MCF 10A (cell line): ENCODE data around the gene FBXO47. TPM values are rescaled to one million over a fixed set of nuclear protein-coding genes. Genes with fewer than 3 reads are reported as not detected.

ENCODE experiments used
- BruUV-seq: library from RNA; stranded (reverse); fragments of 400-500 nt; replicated peaks from 2 replicates; lab custom pipeline; 2021; lab: Mats Ljungman, UMichigan
- CTCF ChIA-PET: fragments of 300-600 bp; sonication (Branson Sonifier 250); formaldehyde crosslinking; extraction: SDS; loops from one replicate; lab custom pipeline; 2021; ENCODE audit warnings: antibody characterized with exemption, inconsistent platforms; lab: Yijun Ruan, JAX
- POLR2A ChIA-PET: fragments of 300-600, 350-650 bp; sonication (Branson Sonifier 250); formaldehyde crosslinking; extraction: SDS; loops from one replicate; lab custom pipeline; 2020; ENCODE audit warnings: antibody characterized with exemption, inconsistent platforms; lab: Yijun Ruan, JAX
- DNase-seq: peaks from one replicate; pipeline ENCODE4 v3.0.0-alpha.2; 2018; ENCODE audit not compliant: unreplicated experiment
- H3K27ac Mint-ChIP-seq: one replicate; pipeline ENCODE4 v1.8.0; 2022; ENCODE audit warnings: mild to moderate bottlenecking, low read depth, mixed read lengths; ENCODE audit not compliant: unreplicated experiment
- H3K27me3 Mint-ChIP-seq: one replicate; pipeline ENCODE4 v1.8.0; 2022; ENCODE audit warnings: mixed read lengths; ENCODE audit not compliant: insufficient read depth, unreplicated experiment
- H3K36me3 Mint-ChIP-seq: one replicate; pipeline ENCODE4 v1.8.0; 2022; ENCODE audit warnings: mild to moderate bottlenecking, moderate library complexity, mixed read lengths; ENCODE audit not compliant: insufficient read depth, unreplicated experiment
- H3K4me1 Mint-ChIP-seq: one replicate; pipeline ENCODE4 v1.8.0; 2022; ENCODE audit warnings: mixed read lengths; ENCODE audit not compliant: insufficient read depth, unreplicated experiment
- H3K4me3 Mint-ChIP-seq: one replicate; pipeline ENCODE4 v1.8.0; 2022; ENCODE audit warnings: mild to moderate bottlenecking, moderate library complexity, mixed read lengths; ENCODE audit not compliant: unreplicated experiment
- H3K9me3 Mint-ChIP-seq: one replicate; pipeline ENCODE4 v1.8.0; 2022; ENCODE audit warnings: mixed read lengths; ENCODE audit not compliant: unreplicated experiment
- CTCF ChIP-seq: fragments of 200-600 bp; IDR thresholded peaks from one replicate; pipeline ENCODE4 v1.8.0; 2022; ENCODE audit warnings: antibody characterized with exemption, mild to moderate bottlenecking; ENCODE audit not compliant: unreplicated experiment
- intact Hi-C: fragments of 100-400 bp; cut with micrococcal nuclease; formaldehyde crosslinking; loops from 2 replicates; pipeline ENCODE4 v1.14.1; 2022
- microRNA-seq: library from miRNA; unstranded; fragments of <30 nt; microRNA quantifications from one replicate; pipeline ENCODE4 v1.2.0, GENCODE V29; 2022
- total RNA-seq: library from RNA; stranded (reverse); gene quantifications from 2 replicates; pipeline ENCODE4 v1.2.3, GENCODE V29; 2022

FBXO47 gene
- total RNA-seq, 1 experiment from 2014 or later, result not detected

GRCh38 chr17:38890410-38890746, 76.8 kb downstream of the FBXO47 start:
- intact Hi-C loops, result no loop called here
- H3K36me3 Mint-ChIP-seq, result peaks cover 51% of the 10 kb centered on the region
- POLR2A ChIA-PET, result no interaction called here
- no peaks in the 10 kb centered on the region for H3K4me1 Mint-ChIP-seq
- TF ChIP-seq CTCF, result no peak
- no peaks in the 10 kb centered on the region for H3K9me3 Mint-ChIP-seq
- no peaks in the 10 kb centered on the region for H3K27me3 Mint-ChIP-seq
- H3K27ac Mint-ChIP-seq, result no peak overlapping the region
- DNase-seq, result no peak
- no peak overlapping the region for H3K4me3 Mint-ChIP-seq
- CTCF ChIA-PET, result no interaction called here
- no TSS peak for BruUV-seq

GRCh38 chr17:38889745-38890409, 77.3 kb downstream of the FBXO47 start:
- peak overlapping the region; percentile 77 for H3K27ac Mint-ChIP-seq
- no peak for TF ChIP-seq CTCF
- DNase-seq, result no peak
- BruUV-seq, result no TSS peak
- no peaks in the 10 kb centered on the region for H3K9me3 Mint-ChIP-seq
- peaks cover 55% of the 10 kb centered on the region for H3K36me3 Mint-ChIP-seq
- intact Hi-C loops, result no loop called here
- CTCF ChIA-PET, result no interaction called here
- POLR2A ChIA-PET, result no interaction called here
- no peak overlapping the region for H3K4me3 Mint-ChIP-seq
- no peaks in the 10 kb centered on the region for H3K27me3 Mint-ChIP-seq
- no peaks in the 10 kb centered on the region for H3K4me1 Mint-ChIP-seq

- Mint-ChIP-seq H3K4me1 (peaks cover 3% of the 10 kb centered on the region), H3K27ac (no peak overlapping the region), H3K36me3 (peaks cover 48% of the 10 kb centered on the region), H3K9me3 (no peaks in the 10 kb centered on the region), H3K4me3 (no peak overlapping the region), H3K27me3 (no peaks in the 10 kb centered on the region)
- no peak for TF ChIP-seq CTCF
- ChIA-PET POLR2A (no interaction called here), CTCF (no interaction called here)
- intact Hi-C loops, result no loop called here
- no peak for DNase-seq
- BruUV-seq, result no TSS peak
These were observed 78.4 kb downstream of the FBXO47 start for GRCh38 chr17:38888842-38889241.

- H3K27ac Mint-ChIP-seq, result no peak overlapping the region
- intact Hi-C loops, result no loop called here
- peaks cover 43% of the 10 kb centered on the region for H3K36me3 Mint-ChIP-seq
- ChIA-PET CTCF (no interaction called here), POLR2A (no interaction called here)
- H3K4me1 Mint-ChIP-seq, result peaks cover 12% of the 10 kb centered on the region
- BruUV-seq, result no TSS peak
- H3K4me3 Mint-ChIP-seq, result no peak overlapping the region
- no peak for TF ChIP-seq CTCF
- no peaks in the 10 kb centered on the region for H3K27me3 Mint-ChIP-seq
- DNase-seq, result no peak
- H3K9me3 Mint-ChIP-seq, result no peaks in the 10 kb centered on the region
These were observed 80.6 kb downstream of the FBXO47 start for GRCh38 chr17:38886643-38887010.

Small RNA genes lying within 50 kb of the gene (microRNA-seq; reads per million reads assigned to microRNA genes)
- gene MIR6779, result not detected

Other genes starting within 250 kb of the FBXO47 start
- 36.8 and 42.0 TPM in 2 replicates for gene CISD3, start 237.1 kb downstream of the FBXO47 start, total RNA-seq
- gene PCGF2, start 219.1 kb downstream of the FBXO47 start, total RNA-seq, result 32.6 and 39.5 TPM in 2 replicates
- gene PSMB3, start 214.7 kb downstream of the FBXO47 start, total RNA-seq, result 124 and 145 TPM in 2 replicates
- gene PIP4K2B, start 167.8 kb downstream of the FBXO47 start, total RNA-seq, result 25.9 and 27.4 TPM in 2 replicates
- 21.9 and 23.4 TPM in 2 replicates for gene CWC25, start 142.1 kb downstream of the FBXO47 start, total RNA-seq
- 1,891 and 2,060 TPM in 2 replicates for gene RPL23, start 113.7 kb downstream of the FBXO47 start, total RNA-seq
- 65.1 and 68.1 TPM in 2 replicates for gene LASP1, start 97.3 kb downstream of the FBXO47 start, total RNA-seq
- 0.22 and 0.61 TPM in 2 replicates for gene PLXDC1, start 184.2 kb upstream of the FBXO47 start, total RNA-seq
- not detected in 2 replicates for gene ARL5C, start 198.8 kb upstream of the FBXO47 start, total RNA-seq
- gene CACNB1, start 230.3 kb upstream of the FBXO47 start, total RNA-seq, result 6.6 and 7.7 TPM in 2 replicates
- 3,055 and 3,511 TPM in 2 replicates for gene RPL19, start 232.9 kb upstream of the FBXO47 start, total RNA-seq